Activated CD4-positive, alpha-beta T cell treated with anti-CD3 and anti-CD28 coated beads, Interleukin-2, amount 10 ng/mL, durations not matched to agents 7 days and 5 days (primary cell): ENCODE results near the gene TSPAN19. TPM values are rescaled to one million over a fixed set of nuclear protein-coding genes. Genes with fewer than 3 reads are reported as not detected.

Experiments
- CTCF ChIA-PET: fragments of 350-600 bp; sonication (Branson Sonifier 250); formaldehyde crosslinking; loops from one replicate; lab custom pipeline; 2021; ENCODE audit warnings: antibody characterized with exemption; lab: Charles Lee
- POLR2A ChIA-PET: fragments of 350-600 bp; sonication (Branson Sonifier 250); formaldehyde crosslinking; loops from one replicate; lab custom pipeline; 2021; ENCODE audit warnings: antibody characterized with exemption; lab: Charles Lee
- DNase-seq: peaks from one replicate; pipeline ENCODE4 v3.0.0-alpha.2; 2020
- H3K27ac Mint-ChIP-seq: one replicate; pipeline ENCODE4 v1.8.0; 2021; ENCODE audit warnings: mild to moderate bottlenecking, moderate library complexity, mixed read lengths
- H3K27me3 Mint-ChIP-seq: one replicate; pipeline ENCODE4 v1.8.0; 2021; ENCODE audit warnings: mixed read lengths
- H3K36me3 Mint-ChIP-seq: one replicate; pipeline ENCODE4 v1.8.0; 2021; ENCODE audit warnings: low read depth, mixed read lengths
- H3K4me1 Mint-ChIP-seq: one replicate; pipeline ENCODE4 v1.8.0; 2021; ENCODE audit warnings: mixed read lengths
- H3K4me3 Mint-ChIP-seq: one replicate; pipeline ENCODE4 v1.8.0; 2021; ENCODE audit warnings: mild to moderate bottlenecking, moderate library complexity, mixed read lengths
- H3K9me3 Mint-ChIP-seq: one replicate; pipeline ENCODE4 v1.8.0; 2021; ENCODE audit warnings: mixed read lengths
- total RNA-seq, 2 experiments: library from RNA; stranded (reverse); gene quantifications; one replicate each; pipeline ENCODE4 v1.2.3, GENCODE V29; 2021

Gene TSPAN19
- total RNA-seq, 2 experiments from 2014 or later, result not detected

GRCh38 chr12:84994426-84994825 is 41.7 kb downstream of the TSPAN19 start:
- CTCF ChIA-PET, result no interaction called here

GRCh38 chr12:84986586-84986985 is 49.5 kb downstream of the TSPAN19 start:
- Mint-ChIP-seq H3K27me3 (no peaks in the 10 kb centered on the region), H3K9me3 (no peaks in the 10 kb centered on the region), H3K4me3 (no peak overlapping the region), H3K27ac (no peak overlapping the region), H3K36me3 (no peaks in the 10 kb centered on the region), H3K4me1 (no peaks in the 10 kb centered on the region)
- no peak for DNase-seq
- ChIA-PET CTCF (interaction anchor here (0.5 kb wide), 1 partner anchor 368 kb away, joined by 3 read pairs; no protein-coding TSS in a partner anchor), POLR2A (no interaction called here)

More at GRCh38 chr12:84994426-84994825, 41.7 kb downstream of the TSPAN19 start:
- H3K36me3 Mint-ChIP-seq, result no peaks in the 10 kb centered on the region
- H3K27me3 Mint-ChIP-seq, result no peaks in the 10 kb centered on the region
- peaks cover 4% of the 10 kb centered on the region for H3K4me1 Mint-ChIP-seq
- H3K9me3 Mint-ChIP-seq, result no peaks in the 10 kb centered on the region
- POLR2A ChIA-PET, result no interaction called here
- DNase-seq, result no peak
- no peak overlapping the region for H3K27ac Mint-ChIP-seq
- H3K4me3 Mint-ChIP-seq, result no peak overlapping the region

- no peaks in the 10 kb centered on the region for H3K27me3 Mint-ChIP-seq
- H3K4me1 Mint-ChIP-seq, result no peaks in the 10 kb centered on the region
- no peak overlapping the region for H3K27ac Mint-ChIP-seq
- H3K36me3 Mint-ChIP-seq, result no peaks in the 10 kb centered on the region
- ChIA-PET CTCF (no interaction called here), POLR2A (no interaction called here)
- no peak for DNase-seq
- H3K4me3 Mint-ChIP-seq, result no peak overlapping the region
- H3K9me3 Mint-ChIP-seq, result no peaks in the 10 kb centered on the region
These were observed 50.0 kb downstream of the TSPAN19 start for GRCh38 chr12:84986117-84986516.

GRCh38 chr12:84983289-84983688 is 52.8 kb downstream of the TSPAN19 start:
- Mint-ChIP-seq H3K4me1 (no peaks in the 10 kb centered on the region), H3K27me3 (no peaks in the 10 kb centered on the region), H3K36me3 (no peaks in the 10 kb centered on the region), H3K9me3 (no peaks in the 10 kb centered on the region), H3K4me3 (no peak overlapping the region), H3K27ac (no peak overlapping the region)
- CTCF ChIA-PET, result no interaction called here
- POLR2A ChIA-PET, result no interaction called here
- no peak for DNase-seq

- Mint-ChIP-seq H3K9me3 (no peaks in the 10 kb centered on the region), H3K4me3 (no peak overlapping the region), H3K27me3 (no peaks in the 10 kb centered on the region), H3K4me1 (no peaks in the 10 kb centered on the region), H3K27ac (no peak overlapping the region), H3K36me3 (no peaks in the 10 kb centered on the region)
- ChIA-PET CTCF (no interaction called here), POLR2A (no interaction called here)
- no peak for DNase-seq
These were observed 53.2 kb downstream of the TSPAN19 start for GRCh38 chr12:84982888-84983287.

GRCh38 chr12:84978921-84979320 is 57.2 kb downstream of the TSPAN19 start:
- Mint-ChIP-seq H3K27me3 (no peaks in the 10 kb centered on the region), H3K4me1 (no peaks in the 10 kb centered on the region), H3K9me3 (no peaks in the 10 kb centered on the region), H3K4me3 (no peak overlapping the region), H3K36me3 (no peaks in the 10 kb centered on the region), H3K27ac (no peak overlapping the region)
- no peak for DNase-seq
- CTCF ChIA-PET, result no interaction called here
- POLR2A ChIA-PET, result interaction anchor here (0.6 kb wide), 1 partner anchor 79 kb away, joined by 4 read pairs; no protein-coding TSS in a partner anchor

- Mint-ChIP-seq H3K36me3 (no peaks in the 10 kb centered on the region), H3K9me3 (no peaks in the 10 kb centered on the region), H3K4me3 (no peak overlapping the region), H3K27me3 (no peaks in the 10 kb centered on the region), H3K4me1 (no peaks in the 10 kb centered on the region), H3K27ac (no peak overlapping the region)
- CTCF ChIA-PET, result interaction anchor here (0.5 kb wide), 1 partner anchor 380 kb away, joined by 3 read pairs; no protein-coding TSS in a partner anchor
- POLR2A ChIA-PET, result no interaction called here
- no peak for DNase-seq
These were observed 59.9 kb downstream of the TSPAN19 start for GRCh38 chr12:84976133-84976532.

- H3K27ac Mint-ChIP-seq, result no peak overlapping the region
- DNase-seq, result no peak
- H3K9me3 Mint-ChIP-seq, result no peaks in the 10 kb centered on the region
- no peaks in the 10 kb centered on the region for H3K4me1 Mint-ChIP-seq
- H3K4me3 Mint-ChIP-seq, result no peak overlapping the region
- H3K27me3 Mint-ChIP-seq, result no peaks in the 10 kb centered on the region
- POLR2A ChIA-PET, result no interaction called here
- CTCF ChIA-PET, result no interaction called here
- no peaks in the 10 kb centered on the region for H3K36me3 Mint-ChIP-seq
These were observed 61.8 kb downstream of the TSPAN19 start for GRCh38 chr12:84974155-84974815.

GRCh38 chr12:84973026-84973425 is 63.1 kb downstream of the TSPAN19 start:
- ChIA-PET POLR2A (no interaction called here), CTCF (no interaction called here)
- no peak overlapping the region for H3K27ac Mint-ChIP-seq
- H3K9me3 Mint-ChIP-seq, result no peaks in the 10 kb centered on the region
- H3K27me3 Mint-ChIP-seq, result no peaks in the 10 kb centered on the region
- H3K4me3 Mint-ChIP-seq, result no peak overlapping the region
- no peak for DNase-seq
- H3K36me3 Mint-ChIP-seq, result no peaks in the 10 kb centered on the region
- no peaks in the 10 kb centered on the region for H3K4me1 Mint-ChIP-seq

GRCh38 chr12:84969226-84969625 is 66.9 kb downstream of the TSPAN19 start:
- H3K36me3 Mint-ChIP-seq, result no peaks in the 10 kb centered on the region
- H3K4me1 Mint-ChIP-seq, result no peaks in the 10 kb centered on the region
- ChIA-PET CTCF (no interaction called here), POLR2A (no interaction called here)
- no peak overlapping the region for H3K27ac Mint-ChIP-seq
- H3K9me3 Mint-ChIP-seq, result no peaks in the 10 kb centered on the region
- DNase-seq, result no peak
- H3K4me3 Mint-ChIP-seq, result no peak overlapping the region
- H3K27me3 Mint-ChIP-seq, result no peaks in the 10 kb centered on the region

Other genes starting within 250 kb of the TSPAN19 start
- gene SLC6A15, start 123.5 kb downstream of the TSPAN19 start, total RNA-seq, result not detected
- gene LRRIQ1, start 74 bp upstream of the TSPAN19 start, total RNA-seq, result not detected
- not detected for gene ALX1, start 243.9 kb upstream of the TSPAN19 start, total RNA-seq